ENCODE measurements around the gene ZFYVE27. TPM values are rescaled to one million over a fixed set of nuclear protein-coding genes. Genes with fewer than 3 reads are reported as not detected.

ZFYVE27 gene
- total and polyA plus RNA-seq, 2 donors (not counting 3 experiments of a cell fraction or from before 2014, with no cell fraction given): 16.3 to 24.2 TPM

GRCh38 chr10:97785731-97786130, 48.8 kb downstream of the ZFYVE27 start:
- POLR2A ChIA-PET: no interaction called here
- CTCF ChIA-PET: interaction anchor here (0.8 to 1.6 kb wide), 2 partner anchors 84 to 256 kb away, joined by 3 to 8 read pairs; no protein-coding TSS in a partner anchor
- Histone ChIP-seq H3K4me2 (ENCODE audit: insufficient read depth, low read length) (no peak overlapping the region), H2AFZ (ENCODE audit: low read depth, low read length) (no peak overlapping the region), H3K27ac (ENCODE audit: insufficient read depth, low read depth, low read length) (no peak overlapping the region), H3K36me3 (ENCODE audit: control insufficient read depth in 2 of 2, extremely low read depth in 1 of 2, insufficient read depth in 2 of 2, low read length in 2 of 2) (no peaks in the 10 kb centered on the region), H3K4me1 (ENCODE audit: control insufficient read depth, extremely low read depth, insufficient read depth, low read length) (peaks cover 4% of the 10 kb centered on the region), H3K9me3 (replicated peaks; ENCODE audit: control insufficient read depth, insufficient read depth, low read length) (no peaks in the 10 kb centered on the region), H3K4me3 (replicated peaks in 1 of 3; ENCODE audit: insufficient read depth in 1 of 3, low read depth in 1 of 3, low read length in 3 of 3) (no peak overlapping the region), H4K20me1 (replicated peaks; ENCODE audit: control insufficient read depth, extremely low read depth, insufficient read depth, low read length) (no peaks in the 10 kb centered on the region), H3K9ac (replicated peaks; ENCODE audit: extremely low read depth, insufficient read depth, low read length) (no peak overlapping the region), H3K9me1 (replicated peaks; ENCODE audit: control insufficient read depth, extremely low read depth, insufficient read depth, low read length) (no peaks in the 10 kb centered on the region), H3K79me2 (ENCODE audit: control insufficient read depth, insufficient read depth, low read length) (no peaks in the 10 kb centered on the region), H3K27me3 (ENCODE audit: control insufficient read depth in 2 of 2, insufficient read depth in 2 of 2, low read length in 2 of 2) (peaks cover 3 to 6% of the 10 kb centered on the region in 2 experiments)
- intact Hi-C loops (cut with micrococcal nuclease): no loop called here
- dilution Hi-C loops (cut with MboI; ENCODE audit: extremely low pct_ligation_motif_present, low sequenced_read_pairs): no loop called here
- TF ChIP-seq JUN (IDR thresholded peaks at IDR 0.05; ENCODE audit: borderline replicate concordance, insufficient read depth, insufficient read length, low read depth) (no peak), CTCF (IDR thresholded peaks at IDR 0.05; ENCODE audit: extremely low read depth in 1 of 2, insufficient read depth in 1 of 2, low read depth in 1 of 2, low read length in 2 of 2) (no peak), MYC (IDR thresholded peaks at IDR 0.05; ENCODE audit: low read depth, low read length) (no peak), POLR2A (IDR thresholded peaks at IDR 0.05; ENCODE audit: low read depth, low read length) (no peak), POLR2AphosphoS5 (IDR thresholded peaks at IDR 0.05; ENCODE audit: insufficient read depth, low read depth, low read length) (no peak), MAX (IDR thresholded peaks at IDR 0.05; ENCODE audit: insufficient read depth, insufficient read length) (no peak), GATA2 (IDR thresholded peaks at IDR 0.05; ENCODE audit: insufficient read depth, insufficient read length, low read depth, low read length) (no peak), EZH2 (IDR thresholded peaks at IDR 0.05; ENCODE audit: borderline replicate concordance, low read depth, low read length, severe bottlenecking) (no peak), FOS (IDR thresholded peaks at IDR 0.05; ENCODE audit: borderline replicate concordance, insufficient read depth, low read length) (no peak)
- DNase-seq (ENCODE audit: low read depth, low spot score) (no peak), FAIRE-seq (no peak)
- no TSS peak for BruUV-seq (replicated peaks)
